Esophagus squamous epithelium (tissue), 4 donors: Measurements from ENCODE around the gene TTC39B.

Experiments used
- CTCF ChIP-seq, 6 experiments: fragments of 450-650 bp in 4 of 6; fragments of 200-600 bp in 2 of 6; sonication (generic) in 2 of 6; IDR thresholded peaks; one replicate each; pipeline ENCODE4 v1.5.1; 2016 to 2019; ENCODE audit warnings: antibody characterized with exemption in 6 of 6, mild to moderate bottlenecking in 4 of 6, moderate library complexity in 4 of 6
- POLR2A ChIP-seq, 4 donors: fragments of 450-650 bp; IDR thresholded peaks; one replicate each; pipeline ENCODE4 v1.6.1; 2017; ENCODE audit warnings: antibody characterized with exemption in 4 of 4, mild to moderate bottlenecking in 4 of 4, moderate library complexity in 3 of 4

DNA sequence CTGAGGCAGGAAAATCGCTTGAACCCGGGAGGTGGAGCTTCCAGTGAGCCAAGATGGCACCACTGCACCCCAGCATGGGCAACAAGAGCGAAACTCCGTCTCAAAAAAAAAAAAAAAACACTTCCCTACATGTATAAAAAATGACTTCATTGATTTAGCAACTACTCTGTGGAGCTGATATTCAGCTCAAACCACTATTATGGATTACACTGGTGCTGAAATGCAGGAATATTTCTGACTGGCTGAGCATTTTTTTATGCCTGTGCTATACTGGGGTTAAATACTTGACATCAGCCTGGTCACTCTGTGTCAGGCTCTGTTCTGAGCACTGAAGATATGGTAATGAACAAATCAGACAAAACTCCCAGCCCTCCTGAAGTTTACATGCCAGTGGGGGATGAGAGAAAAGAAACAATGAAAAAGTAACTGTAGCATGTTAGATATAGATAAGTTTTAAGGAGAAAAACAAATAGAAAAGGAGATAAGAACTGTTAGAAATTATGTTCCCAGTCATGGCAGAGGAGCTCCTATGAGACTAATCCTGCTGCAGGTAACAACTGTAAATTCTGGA is 22.6 kb upstream of the TTC39B start:
- TF ChIP-seq POLR2A (IDR thresholded peaks at IDR 0.05) (no peak), CTCF (IDR thresholded peaks at IDR 0.05) (no peak)
